Head of caudate nucleus (tissue), 42 donors: Measurements from ENCODE around the gene KCTD16.

ENCODE experiments used
- DNase-seq, 42 donors: peaks; one replicate each; pipeline versions ENCODE4 v3.0.0 to v3.0.0-alpha.2; 2020 to 2021; ENCODE audit warnings: mixed read lengths in 7 of 42
- intact Hi-C: fragments of 100-400 bp; cut with DNase I; formaldehyde crosslinking; loops from one replicate; pipeline ENCODE4 v1.15.0; 2022

The KCTD16 gene

DNA sequence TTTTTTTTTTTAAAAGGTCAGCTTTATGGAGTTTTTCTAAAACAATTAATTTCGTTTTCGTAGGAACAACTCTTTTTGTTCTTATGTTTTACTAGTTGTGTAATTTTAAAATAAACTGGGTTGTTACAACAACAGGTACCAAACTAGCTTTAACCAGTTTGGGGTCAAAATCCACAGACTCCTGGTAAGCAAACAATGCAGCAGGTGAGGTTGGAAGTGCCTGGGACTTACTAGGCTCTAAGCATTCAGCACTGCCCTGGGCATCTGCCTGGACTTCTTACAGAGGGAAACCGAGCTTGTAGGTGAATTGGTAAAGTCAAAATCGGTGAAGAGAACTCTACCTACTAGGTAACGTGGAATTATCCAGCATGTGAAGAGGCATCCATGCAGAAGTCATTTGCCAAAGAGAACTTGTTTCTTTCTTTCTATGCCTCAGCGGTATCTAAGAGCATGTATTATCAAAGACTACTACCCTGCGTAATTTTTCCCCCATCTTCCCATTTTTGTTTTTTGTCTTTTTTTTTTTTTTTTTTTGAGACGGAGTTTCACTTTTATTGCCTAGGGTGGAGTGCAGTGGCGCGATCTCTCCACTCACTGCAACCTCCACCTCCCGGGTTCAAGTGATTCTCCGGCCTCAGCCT is 145.4 kb downstream of the KCTD16 start:
- no peak for DNase-seq
- intact Hi-C loops, result no loop called here

DNA sequence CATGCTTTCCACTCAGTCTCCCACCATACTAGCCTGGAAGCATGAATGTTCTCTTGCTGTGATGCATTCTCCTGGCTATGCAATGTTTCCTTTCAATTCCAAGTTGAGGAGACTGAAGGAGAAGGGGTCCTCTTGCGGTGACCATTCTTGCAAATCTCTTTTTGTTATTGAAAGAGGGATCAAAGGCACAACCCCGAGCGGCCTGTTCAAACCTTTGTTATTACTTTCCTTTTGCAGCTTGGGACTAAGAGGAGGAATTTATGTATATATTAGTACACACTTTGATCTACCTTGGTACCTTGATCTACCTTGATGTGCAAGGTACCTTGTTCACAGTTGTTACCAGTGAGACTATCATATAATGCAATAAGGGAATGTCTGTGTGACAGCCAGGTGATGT is 147.3 kb downstream of the KCTD16 start:
- DNase-seq, result no peak
- intact Hi-C loops, result no loop called here

DNA sequence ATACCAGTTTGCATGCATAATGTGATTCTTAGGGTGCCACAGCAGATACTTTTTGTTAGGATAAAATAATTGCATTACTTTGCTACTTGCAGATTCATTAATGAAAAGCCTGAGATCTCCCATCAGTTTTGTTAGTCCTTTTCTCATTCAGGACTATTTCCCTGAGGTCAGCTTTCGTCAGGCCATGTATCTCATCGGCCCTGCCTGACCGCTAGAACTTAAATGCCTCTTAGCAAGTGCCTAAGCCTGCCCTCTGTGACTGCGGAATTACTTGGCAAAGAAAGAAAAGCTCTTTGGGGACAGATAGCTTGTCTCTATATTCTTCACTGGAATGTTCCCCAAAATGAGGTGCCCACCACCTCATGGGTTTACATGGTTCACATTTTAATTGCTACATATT is 147.8 kb downstream of the KCTD16 start:
- intact Hi-C loops, result no loop called here
- DNase-seq, result no peak

DNA sequence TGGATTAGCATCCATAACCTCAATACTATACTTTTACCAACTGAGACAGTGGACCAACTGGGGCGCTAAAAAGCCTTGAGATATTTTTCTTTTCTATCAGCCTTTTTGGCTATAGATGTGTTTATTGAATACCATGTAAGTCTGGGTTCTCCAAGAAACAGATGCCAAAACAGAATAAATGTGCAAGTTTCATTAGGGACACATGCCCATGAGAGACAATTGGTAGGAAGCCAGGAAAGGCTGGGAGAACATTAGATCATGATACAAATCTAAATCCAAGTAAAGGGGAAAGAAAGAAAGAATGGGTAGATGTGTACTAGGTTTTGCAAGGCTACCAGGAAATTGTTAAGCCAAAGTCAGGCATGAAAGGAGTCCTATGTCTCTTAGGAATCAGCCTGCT is 152.5 kb downstream of the KCTD16 start:
- intact Hi-C loops, result no loop called here
- DNase-seq, result no peak

DNA sequence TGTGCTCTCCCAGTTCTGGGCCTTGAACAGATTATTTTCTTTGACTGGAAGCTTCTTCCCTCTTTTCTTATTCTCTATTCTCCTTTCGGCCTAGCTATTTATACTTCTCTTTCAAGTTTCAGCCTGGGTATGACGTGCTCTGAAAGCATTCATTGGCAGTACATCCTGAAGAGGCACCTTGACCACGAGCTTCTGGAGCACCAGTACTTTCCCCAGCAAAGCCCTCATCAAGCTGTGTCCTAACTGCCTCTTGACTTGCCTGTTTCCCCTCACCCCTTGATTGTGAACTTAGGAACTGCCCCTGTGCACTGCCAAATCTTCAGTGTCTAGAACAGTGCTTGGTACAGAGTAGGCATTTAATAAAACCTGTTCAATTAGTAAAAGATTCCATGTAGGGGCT is 154.9 kb downstream of the KCTD16 start:
- intact Hi-C loops, result no loop called here
- no peak for DNase-seq

DNA sequence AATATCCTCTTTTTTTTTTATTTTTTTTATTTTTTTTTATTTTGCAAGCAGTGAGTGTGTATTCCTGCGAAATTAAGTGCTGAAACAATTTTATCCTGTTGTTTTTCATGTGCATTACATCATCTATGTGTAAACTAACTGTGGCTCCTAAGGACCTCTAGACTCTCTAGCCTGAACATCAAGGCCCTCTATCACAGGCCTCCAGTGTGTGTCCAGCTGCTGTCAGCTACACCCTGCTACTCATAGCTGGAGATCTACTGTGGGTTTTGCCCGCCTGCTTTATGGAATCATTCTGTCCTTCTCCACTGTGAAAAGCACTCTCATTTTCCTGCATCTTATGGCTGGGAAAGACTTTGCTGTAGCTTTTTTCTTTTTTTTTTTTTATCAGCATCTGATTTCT is 157.8 kb downstream of the KCTD16 start:
- no peak for DNase-seq
- intact Hi-C loops, result no loop called here

DNA sequence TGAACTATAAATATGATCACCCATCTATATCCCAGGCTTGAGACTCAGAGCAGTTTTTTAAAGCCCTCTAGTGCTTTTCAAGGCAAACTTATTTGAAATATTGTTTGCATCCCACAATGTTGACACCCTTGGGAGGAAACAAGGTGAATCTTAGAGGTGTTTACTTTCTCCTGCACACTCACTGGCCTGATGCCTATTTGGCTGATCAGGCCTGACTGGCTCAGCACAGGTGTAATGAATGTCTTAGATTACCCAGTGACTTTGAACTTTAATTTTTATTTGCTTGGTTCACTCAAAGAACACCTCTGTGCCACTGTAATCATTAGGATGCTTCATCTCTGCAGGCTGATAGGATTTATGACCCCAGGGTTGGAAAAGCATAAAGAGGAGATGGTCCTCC is 158.3 kb downstream of the KCTD16 start:
- intact Hi-C loops, result no loop called here
- no peak for DNase-seq

DNA sequence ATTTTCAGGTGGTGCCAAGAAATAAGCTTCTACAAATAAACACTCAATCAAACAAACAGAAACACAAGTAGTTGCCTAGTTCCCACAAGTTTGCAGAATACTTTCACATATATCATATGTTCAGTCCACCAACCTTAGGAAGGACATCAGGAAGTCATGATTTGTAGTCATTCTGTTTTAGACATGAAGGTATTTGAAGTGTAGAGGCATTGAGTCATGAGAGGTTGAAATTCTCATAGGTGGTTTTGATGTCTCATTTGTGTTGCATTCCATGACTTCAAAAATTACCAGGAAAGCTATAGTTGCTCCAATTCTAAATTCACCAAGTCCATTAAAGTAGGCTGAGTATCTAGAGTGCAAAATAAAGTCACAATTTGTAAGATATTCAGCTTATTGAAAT is 159.0 kb downstream of the KCTD16 start:
- no peak for DNase-seq
- intact Hi-C loops, result no loop called here

DNA sequence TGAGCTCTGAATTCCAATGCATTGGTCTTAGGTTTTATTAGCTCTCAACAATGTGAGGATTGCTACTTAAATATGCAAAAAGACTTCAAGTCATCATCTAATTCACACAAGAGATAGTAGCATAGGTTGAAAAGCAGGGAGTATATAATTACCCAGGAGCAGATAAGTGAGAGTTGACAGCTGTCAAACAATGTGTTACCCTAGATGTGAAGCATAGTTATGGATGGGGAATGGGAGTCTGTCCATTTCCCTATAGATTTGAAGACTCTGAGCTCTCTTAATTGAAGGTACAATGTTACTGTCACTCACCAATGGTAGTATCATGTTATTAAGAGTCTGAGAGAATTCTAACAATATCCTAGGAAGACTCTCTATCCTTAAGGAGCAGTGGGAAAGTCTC is 160.7 kb downstream of the KCTD16 start:
- no peak for DNase-seq
- intact Hi-C loops, result no loop called here

DNA sequence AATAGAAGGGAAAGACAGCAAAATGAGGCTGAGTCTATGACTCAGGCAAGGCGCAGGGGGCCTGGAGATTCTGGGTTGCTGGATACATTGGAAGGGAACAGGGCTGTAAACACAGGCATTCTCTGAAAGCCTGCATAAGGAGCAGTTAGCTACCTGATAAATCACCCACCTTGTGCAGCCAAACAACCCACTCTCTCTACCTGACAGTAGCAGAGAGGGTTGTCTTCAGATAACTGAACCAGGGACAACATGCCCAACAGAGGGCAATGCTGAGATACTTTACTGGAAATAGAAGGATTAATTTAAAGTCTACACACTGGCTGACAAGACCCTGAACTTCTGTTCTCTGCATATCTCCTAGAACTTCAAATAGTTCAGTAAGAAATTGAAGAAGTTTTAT is 161.6 kb downstream of the KCTD16 start:
- intact Hi-C loops, result no loop called here
- DNase-seq, result no peak

DNA sequence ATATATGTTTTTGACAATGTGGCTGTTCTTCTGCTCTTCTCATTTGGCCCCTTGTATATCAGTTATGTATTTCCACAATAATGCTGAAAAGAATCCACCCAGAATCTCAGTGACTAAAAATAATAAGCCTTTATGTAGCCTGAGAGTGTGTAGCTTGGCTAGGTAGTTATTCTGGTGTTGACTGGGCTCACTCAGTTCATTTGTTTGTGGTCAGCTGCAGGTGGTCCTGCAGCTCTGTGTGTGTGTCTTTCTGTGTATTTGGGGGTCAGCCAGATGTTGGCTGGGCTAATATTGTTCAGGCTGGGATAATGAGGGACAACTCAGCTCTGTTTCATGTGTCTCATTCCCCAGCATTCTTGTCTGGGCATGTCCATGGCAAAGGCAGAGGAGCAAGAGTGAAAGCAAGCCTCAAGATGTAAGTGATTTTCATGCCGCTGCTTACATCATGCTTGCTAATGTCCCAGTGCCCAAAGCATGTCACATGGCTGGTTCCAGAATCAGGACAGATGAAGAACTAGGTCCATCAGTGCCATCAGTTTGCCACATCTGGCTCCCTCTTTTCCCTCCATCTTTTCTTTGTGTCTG is 162.8 kb downstream of the KCTD16 start:
- intact Hi-C loops, result no loop called here
- DNase-seq, result no peak

DNA sequence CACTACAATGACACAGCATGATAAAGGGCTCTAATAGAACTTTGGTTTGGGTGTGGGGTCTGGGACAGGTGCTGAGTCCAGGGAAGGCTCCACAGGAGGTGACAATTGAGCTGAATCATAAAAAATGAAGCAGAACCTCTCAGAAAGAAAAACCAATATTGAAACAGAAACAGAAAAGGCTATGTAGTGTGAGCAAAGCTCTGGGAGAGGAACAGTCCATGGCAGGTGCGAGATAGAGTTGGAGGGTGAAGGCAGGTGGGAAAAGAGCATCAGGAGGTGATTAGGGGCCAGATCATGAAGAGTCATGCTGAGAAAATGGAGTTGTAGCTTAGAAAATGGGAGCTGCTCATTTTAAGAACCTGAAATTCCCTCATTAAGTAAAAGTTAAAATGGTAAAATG is 164.9 kb downstream of the KCTD16 start:
- intact Hi-C loops, result no loop called here
- DNase-seq, result no peak

DNA sequence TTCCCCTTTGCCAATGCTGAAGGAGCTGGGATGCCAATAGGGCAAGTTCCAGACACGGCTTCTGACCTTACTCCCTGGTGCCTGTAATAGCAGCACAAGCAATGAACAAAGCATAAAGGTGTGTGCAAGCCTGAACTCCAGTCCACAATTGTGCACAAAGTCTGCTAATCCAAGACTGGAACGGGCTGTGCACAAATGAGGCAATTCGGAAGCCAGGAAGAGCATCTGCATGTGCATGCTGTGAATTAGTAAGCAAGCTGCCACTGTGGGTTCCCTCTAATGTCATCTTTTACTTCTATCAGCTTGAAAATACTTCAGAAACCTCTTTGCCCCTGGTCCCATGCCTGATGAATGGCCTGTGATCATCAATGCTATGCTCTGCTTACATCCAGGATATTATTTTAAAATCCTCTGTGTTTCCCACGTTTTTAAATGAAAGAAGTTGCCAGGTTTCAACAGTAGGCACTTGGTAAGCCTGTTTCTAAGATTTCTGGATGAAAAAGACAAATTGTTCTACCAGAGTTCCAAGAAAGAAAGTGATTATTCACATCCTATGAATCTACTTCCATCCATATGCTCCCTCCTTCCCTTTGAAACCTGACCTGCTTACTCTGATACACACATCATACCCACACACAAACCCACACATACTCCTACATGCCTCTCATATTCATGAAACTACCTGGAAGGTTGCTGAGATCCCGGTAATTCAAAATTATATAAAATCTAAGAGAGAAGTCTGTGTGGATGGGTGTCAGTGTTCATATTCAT is 165.7 kb downstream of the KCTD16 start:
- intact Hi-C loops, result no loop called here
- peak in 15 of 42 donors; percentile 3 to 61 (median 17) for DNase-seq

DNA sequence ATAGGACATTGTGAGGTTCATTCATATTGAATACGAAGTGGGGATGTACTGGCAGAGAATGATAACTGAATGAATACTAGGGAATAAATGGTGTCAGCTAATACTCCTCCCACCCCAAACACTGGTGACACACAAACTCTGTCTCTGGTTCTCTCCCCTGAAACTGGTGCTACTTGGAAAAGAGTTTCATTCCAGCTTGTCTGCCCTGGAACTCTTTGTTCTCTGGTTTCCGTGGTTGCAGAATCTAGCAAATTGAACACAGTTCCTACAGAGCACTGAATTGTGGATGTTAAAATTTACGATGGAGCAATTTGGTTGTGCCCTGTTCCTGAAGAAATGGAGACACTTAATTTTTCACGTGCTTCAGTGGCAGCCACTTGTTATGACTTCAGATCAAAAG is 181.7 kb downstream of the KCTD16 start:
- intact Hi-C loops, result no loop called here
- DNase-seq, result peak in 1 of 42 donors; percentile 7

DNA sequence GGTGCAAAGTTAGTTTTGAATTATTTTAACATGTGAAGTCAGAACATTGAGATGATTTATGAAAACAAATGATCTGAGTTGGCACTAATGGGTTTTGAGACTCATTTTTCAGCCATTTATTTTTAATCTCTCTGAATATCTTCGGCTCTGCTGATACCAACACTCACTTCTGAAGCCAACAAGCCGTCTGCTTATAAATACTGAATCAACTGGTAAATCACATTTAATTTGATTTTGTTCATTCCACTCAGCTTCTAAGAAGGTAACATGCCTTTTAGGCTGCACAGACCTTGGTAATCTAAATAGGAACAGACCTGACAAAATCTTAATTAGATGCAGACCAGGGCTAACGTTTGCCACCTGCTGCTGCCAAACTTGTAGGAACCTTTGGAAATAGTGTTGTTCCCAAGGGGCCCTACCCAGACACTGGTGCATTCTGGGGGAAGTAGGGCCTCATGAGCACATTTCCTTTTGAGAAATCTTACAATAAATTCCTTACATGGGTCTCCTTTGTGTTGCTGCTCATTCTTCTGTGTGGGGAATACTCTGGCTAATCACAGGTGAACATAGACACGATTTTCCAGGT is 182.2 kb downstream of the KCTD16 start:
- no peak for DNase-seq
- intact Hi-C loops, result no loop called here

DNA sequence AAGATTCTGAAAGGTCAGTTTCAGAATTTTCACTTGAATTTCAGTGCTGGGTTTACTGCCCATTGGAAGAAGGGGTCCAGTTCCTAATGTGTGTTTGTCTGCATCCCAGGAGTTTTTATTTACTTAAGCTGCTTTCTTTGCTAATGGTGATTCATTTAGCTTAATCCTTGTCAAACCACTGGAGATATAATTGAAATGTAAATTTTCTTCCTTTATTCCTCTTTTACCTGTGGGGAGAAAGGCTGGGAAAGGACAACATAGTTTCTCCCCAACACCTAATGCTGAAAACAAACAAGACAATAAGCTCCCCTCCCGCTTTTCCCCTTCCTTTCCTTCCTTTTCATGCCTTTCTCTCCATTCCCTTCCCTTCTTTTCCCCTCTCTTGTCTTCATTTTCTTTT is 185.8 kb downstream of the KCTD16 start:
- no peak for DNase-seq
- intact Hi-C loops, result no loop called here

DNA sequence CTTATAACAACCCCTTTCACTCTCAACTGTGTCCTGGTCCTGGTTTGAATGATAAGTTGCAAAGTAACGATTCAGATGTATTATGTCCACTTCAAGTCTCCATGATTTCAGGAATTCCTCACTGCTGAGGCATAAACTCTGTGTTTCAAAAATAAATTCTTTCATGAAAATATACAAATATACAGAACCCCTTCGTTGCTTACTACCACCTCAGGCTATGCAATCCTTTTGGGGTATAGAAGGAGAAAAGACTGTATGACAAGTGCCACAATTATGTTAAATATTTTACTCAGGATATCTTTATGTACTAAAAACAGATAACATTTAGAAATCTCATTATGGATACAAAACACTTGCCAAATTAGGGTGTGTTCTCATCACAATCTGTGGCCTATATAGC is 190.7 kb downstream of the KCTD16 start:
- intact Hi-C loops, result no loop called here
- DNase-seq, result no peak

DNA sequence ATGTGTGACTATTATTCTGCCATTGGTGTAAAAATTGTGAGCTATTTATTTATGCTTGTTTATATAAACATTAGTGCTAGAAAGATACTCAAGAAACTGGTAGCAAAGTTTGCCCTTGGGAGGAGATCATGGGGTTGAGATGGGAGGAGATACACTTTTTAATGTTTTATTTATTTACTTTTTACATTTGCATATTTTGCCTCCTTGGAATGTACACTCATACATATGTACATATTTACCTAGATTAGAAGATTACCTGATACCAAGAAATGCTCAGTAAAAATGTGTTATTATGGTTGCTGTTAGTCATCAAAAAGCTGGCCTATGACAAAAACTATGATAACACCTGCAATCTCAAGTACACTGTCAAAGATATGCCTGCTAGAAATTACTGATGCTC is 195.2 kb downstream of the KCTD16 start:
- DNase-seq, result no peak
- intact Hi-C loops, result no loop called here

DNA sequence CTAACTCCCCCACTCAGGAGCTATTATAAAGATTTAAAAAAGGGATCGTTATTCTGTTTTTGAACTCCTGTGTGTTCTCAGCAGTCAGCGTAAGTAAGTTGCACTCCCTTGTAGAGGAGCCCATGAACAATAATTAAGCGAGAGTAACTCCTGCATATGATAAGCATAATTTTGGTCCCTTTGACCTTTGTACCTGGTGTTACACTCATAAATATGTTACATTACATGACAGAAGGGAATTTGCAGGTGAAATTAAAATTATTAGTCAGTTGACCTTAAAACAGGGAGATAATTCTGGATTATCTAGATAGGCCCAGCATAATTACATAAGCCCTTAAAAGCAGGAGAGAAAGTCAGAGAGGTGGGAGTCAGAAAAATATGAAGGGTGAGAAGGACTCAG is 197.3 kb downstream of the KCTD16 start:
- DNase-seq, result no peak
- intact Hi-C loops, result no loop called here

DNA sequence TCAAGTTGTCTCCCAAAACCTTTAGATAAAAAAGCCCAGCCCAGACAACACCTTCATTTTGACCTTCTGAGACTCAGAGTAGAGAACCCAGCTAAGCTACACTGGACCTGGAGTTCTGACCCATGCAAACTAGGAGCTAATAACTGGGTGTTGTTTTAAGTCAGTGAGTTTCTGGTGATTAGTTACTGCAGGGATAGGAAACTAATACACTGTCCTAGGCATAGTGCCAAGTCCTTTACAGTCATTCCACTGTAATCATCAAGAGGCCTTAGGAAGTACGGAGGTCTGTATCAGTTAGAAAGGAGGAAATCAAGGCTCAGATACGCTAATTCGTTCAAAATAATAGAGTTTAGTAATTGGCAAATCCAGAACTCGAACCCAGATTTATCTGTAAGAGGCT is 197.9 kb downstream of the KCTD16 start:
- intact Hi-C loops, result no loop called here
- no peak for DNase-seq

DNA sequence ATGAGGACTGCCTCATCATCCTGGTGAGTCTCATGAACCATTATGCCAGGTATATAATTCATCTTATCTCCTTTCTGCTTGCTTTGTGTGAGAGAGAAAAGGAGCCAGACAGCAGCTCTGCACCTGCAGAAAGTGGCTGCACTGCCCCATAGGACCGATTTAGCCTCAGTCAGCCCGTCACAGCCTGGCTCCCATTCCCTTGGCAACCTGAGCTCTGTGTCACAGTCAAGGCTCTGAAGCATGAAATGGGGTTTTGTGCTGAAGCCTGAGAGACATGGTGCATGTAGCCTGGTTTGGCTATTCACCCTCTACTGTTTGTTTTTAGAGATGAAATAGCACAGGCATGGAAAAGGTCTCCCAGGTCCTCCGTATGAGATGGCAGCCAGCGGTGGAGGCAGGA is 198.3 kb downstream of the KCTD16 start:
- intact Hi-C loops, result no loop called here
- DNase-seq, result no peak
